SJCRH30 (cell line): Measurements from ENCODE around the gene IGSF9B. TPM values are rescaled to one million over a fixed set of nuclear protein-coding genes. Genes with fewer than 3 reads are reported as not detected.
A peak's percentile ranks its signal among the peaks of the same experiment; 100 is the strongest.

Experiments
- DNase-seq, 2 experiments: peaks; one replicate each; pipeline ENCODE4 v3.0.0-alpha.2; 2015 to 2020
- H3K27ac ChIP-seq: fragments of 250-450 bp; sonication (Bioruptor Pico); 2 replicates; pipeline ENCODE4 v1.5.1; 2020; ENCODE audit warnings: mild to moderate bottlenecking, moderate library complexity
- H3K27me3 ChIP-seq: fragments of 250-450 bp; sonication (Bioruptor Pico); 2 replicates; pipeline ENCODE4 v1.5.1; 2020; ENCODE audit warnings: mild to moderate bottlenecking, moderate library complexity
- H3K36me3 ChIP-seq: fragments of 250-450 bp; sonication (Bioruptor Pico); 2 replicates; pipeline ENCODE4 v1.5.1; 2020; ENCODE audit warnings: mild to moderate bottlenecking, moderate library complexity
- H3K4me1 ChIP-seq: fragments of 250-450 bp; sonication (Bioruptor Pico); 2 replicates; pipeline ENCODE4 v1.5.1; 2020; ENCODE audit warnings: mild to moderate bottlenecking, moderate library complexity
- H3K4me3 ChIP-seq: fragments of 250-450 bp; sonication (Bioruptor Pico); 2 replicates; pipeline ENCODE4 v1.5.1; 2020; ENCODE audit warnings: mild to moderate bottlenecking, moderate library complexity
- H3K9me3 ChIP-seq: fragments of 250-450 bp; sonication (Bioruptor Pico); replicated peaks from 2 replicates; pipeline ENCODE4 v1.5.1; 2020; ENCODE audit warnings: mild to moderate bottlenecking, moderate library complexity
- total RNA-seq: library from RNA; depleted of rRNA; stranded (reverse); fragments of >200 nt; shearing (Covaris generic); gene quantifications from 2 replicates; pipeline ENCODE4 v1.2.3, GENCODE V29; 2014

The IGSF9B gene
- total RNA-seq, 1 experiment from 2014 or later: not detected

DNA sequence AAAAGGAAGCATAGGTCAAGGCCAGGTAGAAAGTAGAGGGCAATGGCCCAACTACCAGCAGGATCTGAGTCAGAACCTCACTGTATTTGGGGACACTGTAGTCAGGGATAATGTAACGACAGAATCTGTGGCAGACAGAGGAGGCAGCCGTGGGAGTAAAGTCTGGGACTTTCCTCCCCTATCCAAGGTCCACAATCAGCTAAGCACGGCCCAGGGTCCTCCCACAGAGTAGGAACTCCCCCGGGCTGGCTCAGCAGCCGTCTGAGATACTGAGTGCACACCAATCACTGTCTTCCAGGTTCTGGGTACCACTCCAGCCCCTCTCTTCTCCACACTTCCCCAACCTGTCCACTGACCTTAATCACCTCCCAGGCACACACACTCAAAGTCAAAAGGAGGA lies 3.2 kb downstream of the IGSF9B start:
- no peak for DNase-seq
- Histone ChIP-seq H3K9me3 (no peaks in the 10 kb centered on the region), H3K4me3 (no peak overlapping the region), H3K27me3 (peaks cover 15% of the 10 kb centered on the region), H3K4me1 (no peaks in the 10 kb centered on the region), H3K36me3 (no peaks in the 10 kb centered on the region), H3K27ac (no peak overlapping the region)

DNA sequence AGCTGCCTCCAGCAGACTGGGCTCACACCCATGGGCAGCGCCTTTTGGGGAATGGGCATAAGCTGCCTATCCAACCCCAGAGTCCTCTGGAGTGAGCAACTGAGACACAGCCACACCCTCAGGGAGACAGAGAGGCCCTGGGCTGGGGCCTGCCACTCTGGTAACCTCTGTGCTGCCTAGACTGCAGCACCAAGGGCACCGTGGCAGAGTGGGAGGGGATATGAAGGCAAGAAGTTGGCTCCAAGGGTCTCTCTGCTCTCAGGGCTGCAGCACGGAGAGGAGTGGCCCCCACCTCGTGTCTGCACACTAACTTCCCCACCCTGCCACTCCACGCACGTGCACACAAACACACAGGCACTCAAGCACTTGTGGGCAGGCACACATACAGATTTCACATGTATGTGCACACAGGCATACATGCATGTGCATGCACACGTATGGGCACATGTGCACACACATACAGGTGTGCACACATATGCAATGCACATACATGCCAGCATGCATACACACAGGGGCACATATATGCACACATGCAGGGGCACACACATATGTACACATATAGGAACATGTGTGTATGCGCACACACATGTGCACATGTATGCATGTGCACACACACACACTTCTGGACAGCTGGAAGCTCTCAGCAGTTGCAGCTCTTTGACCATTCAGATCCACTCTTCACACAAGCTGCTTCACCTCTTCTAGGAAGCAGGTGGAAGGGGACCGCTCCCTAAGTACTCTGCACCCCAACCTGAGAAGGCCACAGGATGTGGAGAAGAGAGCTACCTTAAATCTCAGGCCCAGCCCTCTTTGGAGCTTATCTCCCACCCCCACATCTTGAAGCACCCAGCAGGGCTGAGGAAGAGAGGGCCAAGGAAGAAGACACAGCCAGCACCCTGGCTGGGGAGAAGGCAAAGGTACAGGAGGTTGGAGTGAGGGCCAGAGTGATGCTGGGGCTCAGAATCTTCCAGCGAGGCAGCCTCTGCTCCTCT lies 4.3 kb downstream of the IGSF9B start:
- H3K36me3 ChIP-seq: no peaks in the 10 kb centered on the region
- H3K9me3 ChIP-seq: no peaks in the 10 kb centered on the region
- DNase-seq: no peak
- no peak overlapping the region for H3K4me3 ChIP-seq
- no peaks in the 10 kb centered on the region for H3K4me1 ChIP-seq
- H3K27ac ChIP-seq: no peak overlapping the region
- H3K27me3 ChIP-seq: peaks cover 15% of the 10 kb centered on the region

DNA sequence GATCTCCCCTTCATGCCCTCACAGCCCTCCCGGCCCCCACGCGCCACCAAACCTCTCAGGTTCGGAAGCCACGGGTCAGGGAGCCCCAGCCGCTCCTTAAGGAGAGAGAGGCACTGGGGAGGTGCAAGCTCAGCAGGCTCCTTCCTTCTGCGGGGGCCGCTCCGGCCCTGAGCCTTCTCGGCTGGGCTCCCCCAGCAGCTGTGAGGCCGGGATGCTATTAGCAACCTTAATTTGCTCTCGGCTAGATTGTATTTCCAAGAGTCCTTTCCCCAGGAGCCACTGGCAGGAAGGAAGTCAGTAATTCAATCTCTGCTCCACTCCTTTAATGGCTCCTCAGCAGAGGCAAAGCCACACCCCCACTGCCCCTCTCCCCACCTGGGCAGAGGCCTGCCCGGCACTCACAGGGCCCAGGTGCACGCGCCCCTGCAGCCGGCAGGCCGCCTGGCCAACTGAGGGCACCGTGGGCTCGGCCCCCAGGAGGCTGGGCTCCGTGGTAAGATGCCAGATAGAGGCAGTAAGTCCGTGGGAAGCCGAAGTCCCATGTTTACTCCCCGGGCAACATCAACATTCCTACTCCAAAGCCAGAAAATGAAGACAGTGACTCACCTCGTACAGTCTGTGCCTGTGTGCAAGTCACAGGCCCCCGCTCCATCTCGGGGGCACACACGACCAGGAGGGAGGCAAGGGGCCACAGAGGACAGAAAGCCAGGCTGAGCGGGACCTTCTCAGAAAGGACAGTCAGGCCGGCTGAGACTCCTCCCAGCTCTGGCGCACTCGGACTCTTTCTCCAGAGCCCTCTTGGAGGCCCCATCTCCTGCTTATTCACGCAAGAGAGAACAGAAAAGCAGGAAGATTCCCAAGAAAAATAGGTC lies 5.2 kb downstream of the IGSF9B start:
- no peak for DNase-seq
- H3K4me1 ChIP-seq: no peaks in the 10 kb centered on the region
- H3K4me3 ChIP-seq: no peak overlapping the region
- no peaks in the 10 kb centered on the region for H3K36me3 ChIP-seq
- no peaks in the 10 kb centered on the region for H3K9me3 ChIP-seq
- no peak overlapping the region for H3K27ac ChIP-seq
- H3K27me3 ChIP-seq: peaks cover 21% of the 10 kb centered on the region

DNA sequence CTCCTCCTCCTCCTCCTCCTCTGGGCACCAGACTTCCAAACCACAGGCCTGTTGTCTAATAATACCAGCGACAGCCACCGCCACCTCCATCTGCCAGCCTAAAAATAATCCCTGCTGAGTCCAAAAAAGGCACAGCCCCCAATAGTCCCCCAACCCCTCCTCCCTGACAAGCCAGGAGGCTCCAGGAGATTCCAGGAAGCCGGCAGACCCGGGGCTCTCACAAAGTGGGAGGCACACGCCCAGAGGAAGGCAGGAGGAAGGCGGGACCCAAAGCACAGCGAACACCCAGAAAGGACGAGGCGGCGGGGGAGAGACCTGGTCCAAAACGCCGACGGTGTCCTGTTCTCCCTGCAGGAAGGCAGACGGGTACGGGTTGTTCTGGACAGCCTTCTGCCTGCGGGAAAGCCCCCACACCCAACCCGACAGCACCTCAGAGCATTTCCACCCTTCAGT lies 5.9 kb downstream of the IGSF9B start:
- H3K27ac ChIP-seq: no peak overlapping the region
- no peaks in the 10 kb centered on the region for H3K4me1 ChIP-seq
- DNase-seq: no peak
- H3K27me3 ChIP-seq: peaks cover 23% of the 10 kb centered on the region
- H3K4me3 ChIP-seq: no peak overlapping the region
- no peaks in the 10 kb centered on the region for H3K9me3 ChIP-seq
- no peaks in the 10 kb centered on the region for H3K36me3 ChIP-seq

DNA sequence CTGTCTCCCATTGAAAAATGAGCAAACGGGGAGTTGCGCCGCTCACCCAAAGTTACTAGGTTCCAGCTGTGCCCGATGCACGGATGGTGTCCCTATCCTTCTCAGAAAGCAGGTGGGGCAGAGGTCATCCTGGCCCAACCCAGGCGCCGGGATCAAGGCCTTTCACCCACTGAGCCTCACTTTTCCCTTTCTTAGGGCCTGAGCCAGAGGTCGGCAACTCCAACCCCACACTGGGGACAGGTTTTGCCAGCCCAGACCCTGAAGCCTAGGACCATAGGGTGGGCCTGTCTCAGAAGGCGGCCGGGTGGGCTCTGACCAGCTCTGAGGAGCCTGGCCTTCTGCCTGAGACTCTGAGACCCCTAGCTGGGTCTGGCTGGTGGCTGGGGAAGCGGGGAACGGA lies 6.3 kb downstream of the IGSF9B start:
- Histone ChIP-seq H3K9me3 (no peaks in the 10 kb centered on the region), H3K4me1 (no peaks in the 10 kb centered on the region), H3K4me3 (no peak overlapping the region), H3K36me3 (no peaks in the 10 kb centered on the region), H3K27ac (no peak overlapping the region), H3K27me3 (peaks cover 23% of the 10 kb centered on the region)
- DNase-seq: no peak

DNA sequence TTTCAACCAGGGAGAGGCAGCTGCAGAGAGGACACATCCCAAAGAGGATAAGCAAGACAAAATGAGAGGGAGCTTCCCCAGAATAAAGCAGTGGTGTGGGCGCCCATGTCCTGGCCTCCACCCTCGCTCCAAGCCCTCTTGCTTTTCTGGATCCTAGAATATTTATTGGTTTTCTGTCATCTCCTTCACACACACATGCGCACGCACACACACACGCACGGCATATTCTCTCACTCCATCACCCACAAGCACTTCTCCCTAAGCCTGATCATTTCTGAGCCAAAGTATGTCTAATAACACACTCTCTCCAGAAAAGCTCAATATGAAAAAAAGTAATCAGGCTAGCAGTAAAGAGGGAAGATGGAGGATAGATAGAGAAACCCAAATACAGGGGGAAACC lies 7.6 kb downstream of the IGSF9B start:
- Histone ChIP-seq H3K36me3 (no peaks in the 10 kb centered on the region), H3K4me3 (no peak overlapping the region), H3K4me1 (no peaks in the 10 kb centered on the region), H3K27ac (no peak overlapping the region), H3K27me3 (peaks cover 23% of the 10 kb centered on the region), H3K9me3 (no peaks in the 10 kb centered on the region)
- DNase-seq: no peak

DNA sequence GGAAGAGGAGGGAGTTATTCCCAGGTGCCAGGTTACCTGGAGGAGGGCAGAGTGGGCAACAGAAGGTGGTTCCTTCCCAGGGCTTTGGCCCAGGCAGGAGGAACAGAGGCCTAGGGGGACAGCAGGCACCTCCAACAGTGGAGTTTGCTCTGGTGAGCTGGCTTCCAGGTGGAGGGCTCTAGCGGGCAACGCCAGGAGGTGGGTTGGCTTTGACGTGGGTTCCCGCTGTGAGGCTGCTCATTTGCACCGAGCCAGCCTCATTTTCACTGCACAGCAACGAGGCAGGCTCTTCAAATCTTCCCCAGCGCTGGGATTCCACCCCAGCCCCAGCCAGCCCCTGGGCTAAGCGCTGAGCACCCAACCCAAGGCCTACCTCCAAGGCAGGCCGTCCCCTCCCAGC lies 8.1 kb downstream of the IGSF9B start:
- DNase-seq: no peak
- Histone ChIP-seq H3K9me3 (no peaks in the 10 kb centered on the region), H3K27ac (no peak overlapping the region), H3K36me3 (no peaks in the 10 kb centered on the region), H3K4me1 (no peaks in the 10 kb centered on the region), H3K4me3 (no peak overlapping the region), H3K27me3 (peaks cover 23% of the 10 kb centered on the region)

DNA sequence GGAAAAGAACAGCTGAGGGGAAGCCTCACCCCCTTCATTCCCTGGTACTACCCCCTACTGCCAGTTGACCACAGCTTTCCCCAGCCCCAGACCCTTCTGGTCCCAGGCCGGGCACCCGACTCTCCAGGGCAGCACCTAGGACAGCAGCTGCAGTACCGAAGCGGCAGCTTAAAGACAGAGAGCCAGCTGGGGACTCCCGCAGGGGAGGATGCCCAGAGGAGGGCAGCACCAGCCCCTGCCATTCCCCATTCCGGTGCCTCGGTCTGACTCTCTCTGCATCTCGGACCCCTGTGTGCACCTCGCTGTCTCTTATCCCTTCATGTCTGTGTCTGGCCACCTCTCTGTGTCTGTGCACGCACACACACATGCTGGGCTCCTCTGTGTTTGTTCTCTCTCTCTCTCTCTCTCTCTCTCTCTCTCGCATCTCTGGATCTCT lies 9.4 kb downstream of the IGSF9B start:
- DNase-seq: peak; percentile 55 to 66

DNA sequence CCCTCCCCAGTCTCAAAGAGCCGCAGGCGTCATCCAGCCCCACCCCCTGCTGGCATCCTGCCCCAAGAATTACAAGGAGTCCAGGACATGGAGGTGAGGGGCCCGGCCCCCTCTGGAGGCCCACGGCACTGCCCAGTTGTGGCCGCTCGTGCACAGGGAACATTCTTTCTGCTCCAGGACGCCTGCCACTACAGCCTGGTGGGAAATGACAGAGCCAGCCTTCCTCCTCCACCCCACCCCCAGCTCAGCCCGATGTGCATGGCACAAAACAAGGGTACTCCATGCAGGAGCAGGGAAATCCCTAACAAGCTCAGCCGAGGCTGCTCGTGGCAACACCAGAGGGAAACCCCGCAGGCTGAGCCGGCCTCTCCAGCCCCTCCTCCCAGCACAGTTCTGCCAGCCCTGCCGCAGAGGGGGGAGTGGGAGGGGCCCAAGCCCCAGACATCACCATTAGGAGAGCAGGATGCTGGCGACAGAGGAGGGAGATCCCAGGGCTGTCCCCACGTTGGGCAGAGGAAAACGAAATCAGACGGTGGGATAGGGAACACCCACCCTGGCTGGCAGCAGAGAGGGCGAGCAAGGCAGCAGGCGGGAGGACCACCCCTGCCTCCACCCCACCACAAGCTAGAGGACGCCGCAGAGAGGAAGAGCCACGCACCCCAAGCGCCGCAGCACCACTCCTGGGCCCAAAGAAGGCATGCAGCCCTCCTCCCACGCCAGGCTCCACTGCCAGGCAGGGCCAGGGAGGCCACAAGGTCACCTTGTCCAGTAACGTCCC lies 10.0 kb downstream of the IGSF9B start:
- Histone ChIP-seq H3K27me3 (peaks cover 18% of the 10 kb centered on the region), H3K27ac (no peak overlapping the region), H3K4me1 (no peaks in the 10 kb centered on the region), H3K4me3 (no peak overlapping the region), H3K9me3 (no peaks in the 10 kb centered on the region), H3K36me3 (no peaks in the 10 kb centered on the region)
- no peak for DNase-seq

More for the DNA sequence above, 9.4 kb downstream of the IGSF9B start:
- H3K4me3 ChIP-seq: no peak overlapping the region
- no peak overlapping the region for H3K27ac ChIP-seq
- peaks cover 23% of the 10 kb centered on the region for H3K27me3 ChIP-seq
- no peaks in the 10 kb centered on the region for H3K36me3 ChIP-seq
- H3K4me1 ChIP-seq: no peaks in the 10 kb centered on the region
- no peaks in the 10 kb centered on the region for H3K9me3 ChIP-seq

DNA sequence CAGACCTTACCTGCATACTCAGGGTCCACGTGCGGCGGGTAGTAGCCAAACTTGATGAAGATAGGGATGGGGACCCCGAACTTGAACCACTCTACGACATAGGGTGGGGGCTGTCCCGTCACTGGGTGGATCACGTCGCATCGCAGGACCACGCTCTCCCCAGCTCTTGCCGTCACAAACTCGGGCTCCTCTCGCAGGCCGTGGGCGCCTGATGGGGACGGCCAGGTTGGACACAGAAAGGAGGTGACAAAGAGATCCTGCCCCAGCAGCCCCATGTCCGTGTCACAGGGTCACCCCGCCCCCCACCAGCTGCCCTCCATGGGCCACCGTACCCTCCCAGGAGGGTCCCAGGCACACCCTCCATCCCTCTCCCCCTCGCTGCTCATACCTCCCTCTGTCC lies 10.7 kb downstream of the IGSF9B start:
- no peaks in the 10 kb centered on the region for H3K36me3 ChIP-seq
- no peak overlapping the region for H3K27ac ChIP-seq
- H3K27me3 ChIP-seq: peaks cover 15% of the 10 kb centered on the region

DNA sequence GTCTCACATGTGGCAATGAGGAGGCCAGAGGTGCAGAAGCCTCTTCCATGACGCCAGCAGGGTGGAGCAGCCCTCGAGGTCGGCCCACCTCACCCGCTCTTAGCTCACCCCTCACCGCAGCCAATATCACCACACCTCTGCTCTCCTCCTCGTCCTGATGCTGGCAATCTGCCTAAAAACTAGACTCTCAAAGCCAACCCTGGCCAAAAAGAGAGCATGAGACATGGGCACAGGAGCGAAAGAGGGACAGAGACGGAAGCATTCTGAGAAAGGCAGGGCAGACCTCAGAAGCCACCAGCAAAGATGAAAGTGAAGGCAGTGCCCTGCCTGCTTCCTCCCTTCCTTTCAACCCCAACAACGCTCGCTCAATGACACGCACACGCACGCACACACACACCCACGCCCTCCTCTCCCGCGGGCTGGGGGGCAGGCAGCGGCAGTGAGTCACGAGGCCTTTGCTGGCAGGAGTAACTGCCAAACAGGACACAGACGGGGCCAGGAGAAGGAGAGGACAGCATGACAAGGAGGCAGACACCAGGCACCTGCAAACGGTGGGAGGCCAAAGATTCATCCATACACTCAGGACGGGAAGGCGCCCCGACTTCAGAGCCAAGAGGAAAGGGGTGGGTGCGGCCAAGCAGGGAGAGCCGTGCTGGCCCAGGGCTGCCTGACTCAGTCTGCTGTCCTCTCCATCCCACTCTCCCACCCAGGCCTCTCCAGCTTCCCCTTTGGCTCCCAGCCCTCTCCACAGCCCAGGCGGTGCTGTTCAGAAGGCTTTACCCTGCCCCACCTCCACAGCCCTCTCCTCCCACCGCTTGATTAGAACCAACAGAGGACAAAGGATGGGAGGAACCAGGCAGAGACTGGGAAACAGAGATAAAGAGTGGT lies 11.4 kb downstream of the IGSF9B start:
- Histone ChIP-seq H3K27me3 (peaks cover 10% of the 10 kb centered on the region), H3K36me3 (no peaks in the 10 kb centered on the region), H3K4me1 (no peaks in the 10 kb centered on the region), H3K27ac (no peak overlapping the region), H3K4me3 (no peak overlapping the region), H3K9me3 (no peaks in the 10 kb centered on the region)
- no peak for DNase-seq

More for the DNA sequence above, 10.7 kb downstream of the IGSF9B start:
- Histone ChIP-seq H3K4me3 (no peak overlapping the region), H3K9me3 (no peaks in the 10 kb centered on the region), H3K4me1 (no peaks in the 10 kb centered on the region)
- DNase-seq: no peak

DNA sequence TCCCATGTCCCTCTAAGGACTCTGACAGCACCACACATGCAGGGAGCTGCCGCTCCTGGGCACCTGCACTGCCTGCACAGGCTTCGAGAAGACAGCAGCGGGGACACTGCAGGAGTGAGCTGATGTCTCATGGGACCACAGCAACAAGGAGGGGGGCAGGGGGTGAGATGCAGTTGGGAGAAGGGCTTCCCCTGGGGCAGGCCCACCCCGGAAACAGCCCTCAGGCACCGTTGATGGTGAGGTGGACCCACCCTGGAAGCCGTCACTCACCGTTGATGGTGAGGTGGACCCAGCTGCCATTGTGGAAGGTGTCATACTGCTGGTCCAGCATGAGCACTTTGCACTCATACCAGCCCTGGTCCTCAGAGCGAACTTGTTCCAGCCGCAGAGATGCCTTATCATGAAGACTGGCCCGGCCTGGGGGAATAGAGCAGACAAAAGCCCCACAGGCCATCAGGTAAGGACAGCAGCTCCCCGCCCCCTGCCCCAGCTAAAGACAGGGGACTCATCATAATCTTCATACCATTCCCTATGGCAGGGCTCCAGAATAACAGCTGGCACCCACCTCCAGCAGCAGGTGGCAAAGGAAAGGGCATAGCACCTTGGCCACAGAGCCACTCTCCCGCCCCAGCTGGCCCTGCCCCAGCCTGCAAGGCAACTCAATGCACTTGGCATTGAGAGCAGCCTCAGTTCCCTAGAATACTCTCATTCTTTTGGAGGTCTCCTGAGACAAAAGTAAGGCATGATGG lies 12.6 kb downstream of the IGSF9B start:
- DNase-seq: no peak
- Histone ChIP-seq H3K4me1 (no peaks in the 10 kb centered on the region), H3K4me3 (no peak overlapping the region), H3K27me3 (peaks cover 9% of the 10 kb centered on the region), H3K9me3 (no peaks in the 10 kb centered on the region), H3K36me3 (no peaks in the 10 kb centered on the region), H3K27ac (no peak overlapping the region)

DNA sequence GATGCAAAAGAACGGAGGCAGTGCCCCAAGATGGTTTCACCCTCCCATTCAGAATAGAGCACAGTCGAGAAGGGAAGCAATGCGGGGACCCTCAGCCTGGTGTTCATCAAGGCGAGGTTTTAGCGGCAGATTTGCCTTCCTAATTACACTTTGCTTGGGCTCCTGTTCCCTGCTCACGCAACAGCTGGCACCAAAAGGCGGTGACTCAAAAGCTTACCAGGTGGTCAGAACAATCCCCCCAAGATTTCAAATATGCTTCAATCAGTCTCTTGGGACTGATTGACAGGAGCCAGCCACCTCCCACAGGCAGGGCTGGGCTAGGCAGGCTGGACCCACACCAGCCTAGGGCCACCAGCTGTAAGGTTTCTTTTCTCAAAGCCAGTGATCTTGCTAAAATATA lies 14.2 kb downstream of the IGSF9B start:
- Histone ChIP-seq H3K27ac (no peak overlapping the region), H3K9me3 (no peaks in the 10 kb centered on the region), H3K4me3 (no peak overlapping the region), H3K36me3 (no peaks in the 10 kb centered on the region), H3K4me1 (no peaks in the 10 kb centered on the region), H3K27me3 (peaks cover 9% of the 10 kb centered on the region)
- DNase-seq: no peak
